Liver (tissue), 3 donors: ENCODE results near the gene TAF1C.

Source experiments
- EGR1 ChIP-seq, 2 donors: IDR thresholded peaks; 2 replicates each; pipeline ENCODE4 v1.6.1; 2016 to 2018; ENCODE audit warnings: antibody characterized with exemption in 2 of 2, low read depth in 2 of 2
- GABPA ChIP-seq, 2 donors: IDR thresholded peaks in 1 of 2; conservative IDR thresholded peaks in 1 of 2; 2 replicates each; pipeline ENCODE4 v1.6.1; 2016; ENCODE audit warnings: antibody characterized with exemption in 2 of 2, mild to moderate bottlenecking in 1 of 2, moderate library complexity in 1 of 2
- TF ChIP-seq, protein P1 (sequence below): fragments of 150-350 bp; IDR thresholded peaks from 2 replicates; pipeline ENCODE4 v1.5.1; 2017; ENCODE audit warnings: improper control_type of control experiment, low read depth, low read length; ENCODE audit not compliant: missing input control
- TF ChIP-seq, protein P2 (sequence below): IDR thresholded peaks from 2 replicates; pipeline ENCODE4 v1.6.1; 2016; ENCODE audit warnings: antibody characterized with exemption
- donor health status: healthy.
- donor health status: healthy.

DNA sequence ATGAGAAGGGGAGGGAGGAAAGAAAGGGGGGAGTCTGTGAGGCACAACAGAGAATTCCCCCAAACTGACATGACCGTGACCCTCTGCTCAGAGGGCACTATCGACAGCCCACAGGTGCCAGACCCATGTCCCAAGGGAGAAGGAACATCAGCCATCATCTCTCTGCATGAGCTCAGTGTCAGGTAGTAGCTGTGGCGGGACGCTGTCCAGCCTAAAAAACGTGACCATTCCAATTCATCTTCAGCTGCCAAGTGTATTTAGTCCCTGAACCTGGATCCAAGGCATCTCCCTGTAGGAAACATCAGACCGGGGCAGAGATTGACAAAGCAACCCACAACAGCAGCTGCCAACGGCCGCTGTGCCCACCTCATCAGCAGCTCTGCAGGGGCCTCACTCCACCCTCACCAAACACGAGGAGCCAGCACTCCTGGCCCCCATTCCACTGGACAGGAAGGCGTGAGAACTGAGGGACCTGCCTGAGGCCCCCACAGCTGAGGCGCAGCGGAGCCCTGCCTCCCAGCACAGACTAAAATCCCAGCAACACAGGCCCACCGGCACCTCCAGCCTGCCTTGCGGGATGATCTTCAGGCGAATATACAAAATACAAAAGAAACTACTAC, 8.6 kb downstream of the TAF1C start:
- TF ChIP-seq EGR1 (IDR thresholded peaks at IDR 0.05; ENCODE audit: low read depth in 2 of 2): no peak
- TF ChIP-seq, protein P1, sequence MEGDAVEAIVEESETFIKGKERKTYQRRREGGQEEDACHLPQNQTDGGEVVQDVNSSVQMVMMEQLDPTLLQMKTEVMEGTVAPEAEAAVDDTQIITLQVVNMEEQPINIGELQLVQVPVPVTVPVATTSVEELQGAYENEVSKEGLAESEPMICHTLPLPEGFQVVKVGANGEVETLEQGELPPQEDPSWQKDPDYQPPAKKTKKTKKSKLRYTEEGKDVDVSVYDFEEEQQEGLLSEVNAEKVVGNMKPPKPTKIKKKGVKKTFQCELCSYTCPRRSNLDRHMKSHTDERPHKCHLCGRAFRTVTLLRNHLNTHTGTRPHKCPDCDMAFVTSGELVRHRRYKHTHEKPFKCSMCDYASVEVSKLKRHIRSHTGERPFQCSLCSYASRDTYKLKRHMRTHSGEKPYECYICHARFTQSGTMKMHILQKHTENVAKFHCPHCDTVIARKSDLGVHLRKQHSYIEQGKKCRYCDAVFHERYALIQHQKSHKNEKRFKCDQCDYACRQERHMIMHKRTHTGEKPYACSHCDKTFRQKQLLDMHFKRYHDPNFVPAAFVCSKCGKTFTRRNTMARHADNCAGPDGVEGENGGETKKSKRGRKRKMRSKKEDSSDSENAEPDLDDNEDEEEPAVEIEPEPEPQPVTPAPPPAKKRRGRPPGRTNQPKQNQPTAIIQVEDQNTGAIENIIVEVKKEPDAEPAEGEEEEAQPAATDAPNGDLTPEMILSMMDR: no peak
- TF ChIP-seq, protein P2, sequence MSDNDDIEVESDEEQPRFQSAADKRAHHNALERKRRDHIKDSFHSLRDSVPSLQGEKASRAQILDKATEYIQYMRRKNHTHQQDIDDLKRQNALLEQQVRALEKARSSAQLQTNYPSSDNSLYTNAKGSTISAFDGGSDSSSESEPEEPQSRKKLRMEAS: no peak
- no peak for TF ChIP-seq GABPA (IDR thresholded peaks at IDR 0.05 in 1 of 2, conservative IDR thresholded peaks at IDR 0.05 in 1 of 2)
